Osteocyte (in vitro differentiated cells): ENCODE data around the gene TRAK1. TPM values are rescaled to one million over a fixed set of nuclear protein-coding genes. Genes with fewer than 3 reads are reported as not detected.

Source experiments
- DNase-seq: peaks from one replicate; pipeline ENCODE4 v3.0.0; 2021; ENCODE audit warnings: mixed read lengths; ENCODE audit not compliant: unreplicated experiment; ENCODE audit errors: extremely low spot score
- H3K27ac Mint-ChIP-seq: one replicate; pipeline ENCODE4 v1.8.0; 2021; ENCODE audit warnings: mild to moderate bottlenecking, mixed read lengths; ENCODE audit not compliant: unreplicated experiment
- H3K27me3 Mint-ChIP-seq: one replicate; pipeline ENCODE4 v1.8.0; 2021; ENCODE audit warnings: mixed read lengths; ENCODE audit not compliant: unreplicated experiment
- H3K36me3 Mint-ChIP-seq: one replicate; pipeline ENCODE4 v1.8.0; 2021; ENCODE audit warnings: mixed read lengths; ENCODE audit not compliant: unreplicated experiment
- H3K4me1 Mint-ChIP-seq: one replicate; pipeline ENCODE4 v1.8.0; 2021; ENCODE audit warnings: mixed read lengths; ENCODE audit not compliant: unreplicated experiment
- H3K4me3 Mint-ChIP-seq: one replicate; pipeline ENCODE4 v1.8.0; 2021; ENCODE audit warnings: mild to moderate bottlenecking, moderate library complexity, mixed read lengths; ENCODE audit not compliant: unreplicated experiment
- H3K9me3 Mint-ChIP-seq: one replicate; pipeline ENCODE4 v1.8.0; 2021; ENCODE audit warnings: mixed read lengths; ENCODE audit not compliant: unreplicated experiment
- CTCF ChIP-seq: fragments of 200-600 bp; sonication (generic); IDR thresholded peaks from 2 replicates; pipeline ENCODE4 v1.5.0; 2021; ENCODE audit warnings: antibody characterized with exemption, mild to moderate bottlenecking, moderate library complexity
- total RNA-seq: library from RNA; stranded (reverse); gene quantifications from 2 replicates; pipeline ENCODE4 v1.2.1, GENCODE V29; 2021

Gene TRAK1
- total RNA-seq, 1 donor from 2014 or later: 30.7 TPM

DNA sequence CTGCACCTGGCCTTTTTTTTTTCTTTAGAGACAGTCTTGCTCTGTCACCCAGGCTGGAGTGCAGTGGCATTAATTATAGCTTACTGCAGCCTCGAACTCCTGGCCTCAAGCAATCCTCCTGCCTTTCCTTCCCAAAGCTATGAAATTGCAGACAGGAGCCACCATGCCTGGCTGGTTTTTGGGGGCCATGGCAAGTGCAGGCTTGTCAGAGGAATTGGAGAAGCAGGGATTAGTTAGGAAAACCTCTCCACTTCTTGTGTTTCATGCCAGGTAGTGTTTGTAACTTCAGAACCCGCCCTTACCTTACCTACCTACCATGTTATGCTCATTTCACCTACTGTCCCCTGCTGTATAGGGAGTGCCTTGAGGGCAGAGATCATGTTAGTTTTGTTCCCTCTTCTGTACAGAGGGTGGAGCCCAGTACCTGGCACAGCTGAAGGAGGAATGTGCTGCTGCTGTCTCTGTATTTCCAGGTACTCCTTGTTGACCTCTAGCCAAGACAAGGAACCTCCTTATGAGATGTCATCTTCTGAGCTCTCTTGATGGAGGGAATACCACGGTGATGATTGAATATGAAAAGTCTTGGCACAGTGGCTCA lies 43.8 kb downstream of the TRAK1 start:
- Mint-ChIP-seq H3K36me3 (peaks cover 2% of the 10 kb centered on the region), H3K27ac (no peak overlapping the region), H3K27me3 (no peaks in the 10 kb centered on the region), H3K4me1 (no peaks in the 10 kb centered on the region), H3K9me3 (no peaks in the 10 kb centered on the region), H3K4me3 (no peak overlapping the region)
- no peak for DNase-seq
- TF ChIP-seq CTCF: no peak

GRCh38 chr3:42139621-42140453 lies 48.7 kb downstream of the TRAK1 start:
- H3K27me3 Mint-ChIP-seq: no peaks in the 10 kb centered on the region
- no peak for DNase-seq
- H3K9me3 Mint-ChIP-seq: no peaks in the 10 kb centered on the region
- no peak overlapping the region for H3K4me3 Mint-ChIP-seq
- H3K36me3 Mint-ChIP-seq: no peaks in the 10 kb centered on the region
- H3K4me1 Mint-ChIP-seq: no peaks in the 10 kb centered on the region
- no peak overlapping the region for H3K27ac Mint-ChIP-seq
- TF ChIP-seq CTCF: no peak

- Mint-ChIP-seq H3K27me3 (no peaks in the 10 kb centered on the region), H3K9me3 (no peaks in the 10 kb centered on the region), H3K4me1 (no peaks in the 10 kb centered on the region), H3K36me3 (no peaks in the 10 kb centered on the region), H3K27ac (no peak overlapping the region), H3K4me3 (no peak overlapping the region)
- TF ChIP-seq CTCF: no peak
- no peak for DNase-seq
Observed at GRCh38 chr3:42140665-42141203, 49.6 kb downstream of the TRAK1 start.

- Mint-ChIP-seq H3K36me3 (no peaks in the 10 kb centered on the region), H3K4me1 (peaks cover 1% of the 10 kb centered on the region), H3K27me3 (no peaks in the 10 kb centered on the region), H3K9me3 (no peaks in the 10 kb centered on the region), H3K4me3 (no peak overlapping the region), H3K27ac (no peak overlapping the region)
- DNase-seq: no peak
- no peak for TF ChIP-seq CTCF
Observed at GRCh38 chr3:42143440-42143839, 52.3 kb downstream of the TRAK1 start.

DNA sequence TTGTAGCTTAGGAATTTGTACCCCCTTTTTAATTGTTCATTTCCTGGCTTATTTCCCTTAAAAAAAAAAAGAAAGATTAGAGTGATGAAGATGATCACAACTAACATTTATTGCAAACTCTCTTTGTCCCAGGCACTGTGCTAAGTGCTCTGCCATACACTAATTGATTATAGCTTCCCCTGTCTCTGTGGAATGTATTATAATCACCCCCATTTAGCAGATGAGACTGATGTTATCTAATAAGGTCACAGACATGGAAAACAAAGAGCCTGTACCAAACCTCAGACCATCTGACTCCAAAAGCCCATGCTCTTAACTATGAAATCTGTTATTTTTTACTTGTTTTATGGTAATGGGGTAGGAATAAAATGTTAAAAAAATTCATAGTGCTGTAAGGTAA lies 53.1 kb downstream of the TRAK1 start:
- H3K27me3 Mint-ChIP-seq: no peaks in the 10 kb centered on the region
- no peaks in the 10 kb centered on the region for H3K36me3 Mint-ChIP-seq

More for the DNA sequence above, 53.1 kb downstream of the TRAK1 start:
- no peaks in the 10 kb centered on the region for H3K9me3 Mint-ChIP-seq
- no peak for TF ChIP-seq CTCF
- no peak overlapping the region for H3K27ac Mint-ChIP-seq
- no peak for DNase-seq
- H3K4me3 Mint-ChIP-seq: no peak overlapping the region
- H3K4me1 Mint-ChIP-seq: peaks cover 8% of the 10 kb centered on the region
